NCI-H524 (cell line): ENCODE results near the gene TP53TG5.

ENCODE experiments used
- DNase-seq, 2 experiments: peaks; one replicate each; lab custom pipeline; 2025; lab: John Stamatoyannopoulos, UW

Gene TP53TG5

DNA sequence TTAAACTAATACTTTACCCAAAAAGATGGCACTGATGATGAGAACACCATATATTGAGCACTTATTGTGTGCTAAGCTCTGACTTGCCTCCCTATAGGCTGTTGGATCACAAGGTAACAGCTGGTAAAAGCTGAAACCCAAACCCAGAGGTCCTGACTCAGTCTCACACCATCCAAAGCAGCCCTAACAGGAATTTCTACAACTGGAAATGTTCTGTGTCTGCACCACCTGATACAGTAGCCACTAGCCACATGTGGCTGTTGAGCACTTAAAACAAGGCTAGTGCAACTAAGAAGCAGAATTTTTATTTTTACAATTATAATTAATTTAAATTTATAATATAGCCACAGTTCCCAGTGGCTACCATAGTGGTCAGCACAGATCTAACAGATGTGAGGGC lies 54.4 kb downstream of the TP53TG5 start:
- no peak for DNase-seq

GRCh38 chr20:45322952-45323383 lies 55.2 kb downstream of the TP53TG5 start:
- DNase-seq, result peak; percentile 50 to 68
